ENCODE data around the gene PLXNA4.

The PLXNA4 gene

GRCh38 chr7:132295175-132295574 is 281.1 kb downstream of the PLXNA4 start:
- DNase-seq = no peak

GRCh38 chr7:132292803-132293202 is 283.5 kb downstream of the PLXNA4 start:
- DNase-seq = no peak

GRCh38 chr7:132291481-132291880 is 284.8 kb downstream of the PLXNA4 start:
- no peak for DNase-seq

GRCh38 chr7:132290021-132290420 is 286.2 kb downstream of the PLXNA4 start:
- no peak for DNase-seq

- no peak for DNase-seq
Observed at GRCh38 chr7:132286836-132287235, 289.4 kb downstream of the PLXNA4 start.

GRCh38 chr7:132280335-132280734 is 295.9 kb downstream of the PLXNA4 start:
- no peak for DNase-seq

GRCh38 chr7:132279718-132280117 is 296.6 kb downstream of the PLXNA4 start:
- no peak for DNase-seq

- DNase-seq = no peak
Observed at GRCh38 chr7:132276976-132277725, 299.1 kb downstream of the PLXNA4 start.

- no peak for DNase-seq
Observed at GRCh38 chr7:132276234-132276630, 300.0 kb downstream of the PLXNA4 start.

- no peak for DNase-seq
Observed at GRCh38 chr7:132275416-132276233, 300.6 kb downstream of the PLXNA4 start.

GRCh38 chr7:132272763-132273371 is 303.4 kb downstream of the PLXNA4 start:
- no peak for DNase-seq

- no peak for DNase-seq
Observed at GRCh38 chr7:132270517-132270916, 305.8 kb downstream of the PLXNA4 start.

GRCh38 chr7:132269718-132270117 is 306.6 kb downstream of the PLXNA4 start:
- no peak for DNase-seq

- no peak for DNase-seq
Observed at GRCh38 chr7:132263151-132263550, 313.1 kb downstream of the PLXNA4 start.

GRCh38 chr7:132262160-132262470 is 314.2 kb downstream of the PLXNA4 start:
- no peak for DNase-seq

- no peak for DNase-seq
Observed at GRCh38 chr7:132261327-132262159, 314.7 kb downstream of the PLXNA4 start.

- DNase-seq = no peak
Observed at GRCh38 chr7:132258231-132258630, 318.0 kb downstream of the PLXNA4 start.

GRCh38 chr7:132257253-132257652 is 319.0 kb downstream of the PLXNA4 start:
- DNase-seq = no peak

- no peak for DNase-seq
Observed at GRCh38 chr7:132256721-132257212, 319.5 kb downstream of the PLXNA4 start.

- DNase-seq = no peak
Observed at GRCh38 chr7:132255898-132256297, 320.4 kb downstream of the PLXNA4 start.

GRCh38 chr7:132255115-132255797 is 321.0 kb downstream of the PLXNA4 start:
- no peak for DNase-seq

GRCh38 chr7:132254455-132254854 is 321.8 kb downstream of the PLXNA4 start:
- DNase-seq = no peak
